Panc1 (cell line): Measurements from ENCODE around the gene TFEB. TPM values are rescaled to one million over a fixed set of nuclear protein-coding genes. Genes with fewer than 3 reads are reported as not detected.

ENCODE experiments used
- ATAC-seq: fragments of 200-7000 bp; cut with Tn5 transposase; 2 replicates; pipeline ENCODE4 v1.9.1; 2020; ENCODE audit warnings: mild to moderate bottlenecking, moderate library complexity
- BruUV-seq: library from RNA; stranded (reverse); fragments of 400-500 nt; replicated peaks from 2 replicates; lab custom pipeline; 2021; lab: Mats Ljungman, UMichigan
- CTCF ChIA-PET: fragments of 300-600 bp; sonication (Branson Sonifier 250); formaldehyde crosslinking; loops from one replicate; lab custom pipeline; 2022; ENCODE audit warnings: antibody characterized with exemption; lab: Charles Lee
- POLR2A ChIA-PET: fragments of 300-600 bp; sonication (Branson Sonifier 250); formaldehyde crosslinking; loops from one replicate; lab custom pipeline; 2022; ENCODE audit warnings: antibody characterized with exemption; lab: Charles Lee
- DNase-seq: peaks from one replicate; pipeline ENCODE4 v3.0.0-alpha.2; 2010; ENCODE audit warnings: low read depth, low spot score
- H3K27ac ChIP-seq: 2 replicates; pipeline ENCODE4 v1.5.1; 2011; ENCODE audit warnings: mild to moderate bottlenecking, low read length, inconsistent platforms
- H3K27me3 ChIP-seq: fragments of 200-500 bp; sonication (Bioruptor generic); 2 replicates; pipeline ENCODE4 v1.6.0; 2014; ENCODE audit warnings: low read length, inconsistent platforms; ENCODE audit not compliant: control insufficient read depth, insufficient read depth
- H3K36me3 ChIP-seq: fragments of 200-500 bp; sonication (Bioruptor generic); 2 replicates; pipeline ENCODE4 v1.5.1; 2014; ENCODE audit warnings: inconsistent platforms, mild to moderate bottlenecking, low read length, moderate library complexity; ENCODE audit not compliant: control insufficient read depth, insufficient read depth
- H3K4me1 ChIP-seq: 2 replicates; pipeline ENCODE4 v1.5.1; 2011; ENCODE audit warnings: inconsistent platforms, mild to moderate bottlenecking, low read length, moderate library complexity; ENCODE audit not compliant: control insufficient read depth, insufficient read depth
- H3K4me3 ChIP-seq, 2 experiments: 2 replicates each; pipeline ENCODE4 v1.5.1; 2011 to 2012; ENCODE audit warnings: low read depth in 2 of 2, low read length in 2 of 2, mild to moderate bottlenecking in 2 of 2, inconsistent platforms in 1 of 2, moderate library complexity in 1 of 2
- H3K9me3 ChIP-seq: fragments of 200-500 bp; sonication (Bioruptor generic); 2 replicates; pipeline ENCODE4 v1.5.1; 2014; ENCODE audit warnings: low read depth, mild to moderate bottlenecking, inconsistent platforms, low read length, moderate library complexity; ENCODE audit not compliant: control insufficient read depth, insufficient read depth
- POLR2AphosphoS5 ChIP-seq: IDR thresholded peaks from 2 replicates; pipeline ENCODE4 v1.6.1; 2012; ENCODE audit warnings: mild to moderate bottlenecking, low read depth, low read length, moderate library complexity
- REST ChIP-seq, 2 experiments: IDR thresholded peaks; 2 replicates each; pipeline ENCODE4 v1.6.1; 2011 to 2012; ENCODE audit warnings: low read depth in 2 of 2, control low read depth in 1 of 2, low read length in 1 of 2, mild to moderate bottlenecking in 1 of 2, moderate library complexity in 1 of 2; ENCODE audit not compliant: insufficient read depth in 1 of 2
- SIN3A ChIP-seq: IDR thresholded peaks from 2 replicates; pipeline ENCODE4 v1.6.1; 2012; ENCODE audit warnings: low read depth, mild to moderate bottlenecking, low read length, moderate library complexity, borderline replicate concordance; ENCODE audit not compliant: insufficient read depth
- TCF7L2 ChIP-seq: IDR thresholded peaks from 2 replicates; pipeline ENCODE4 v1.6.1; 2011; ENCODE audit warnings: mild to moderate bottlenecking, low read depth, low read length, inconsistent platforms
- in situ Hi-C: cut with HindIII; loops from 2 replicates; pipeline ENCODE4 v1.10.0; 2016; ENCODE audit warnings: low sequenced_read_pairs, low pct_unique_long_range_greater_than_20kb
- intact Hi-C: fragments of 100-400 bp; cut with micrococcal nuclease; formaldehyde crosslinking; loops from one replicate; pipeline ENCODE4 v1.10.0; 2022; ENCODE audit not compliant: unreplicated experiment
- total RNA-seq: library from RNA; stranded (reverse); gene quantifications from one replicate; pipeline ENCODE4 v1.2.1, GENCODE V29; 2021; ENCODE audit not compliant: unreplicated experiment
- TF ChIP-seq, protein P1 (sequence below): fragments of 450-650 bp; IDR thresholded peaks from 2 replicates; pipeline ENCODE4 v1.5.1; 2017; ENCODE audit warnings: mild to moderate bottlenecking

Gene TFEB
- total RNA-seq, 1 experiment from 2014 or later: 13.3 TPM

DNA sequence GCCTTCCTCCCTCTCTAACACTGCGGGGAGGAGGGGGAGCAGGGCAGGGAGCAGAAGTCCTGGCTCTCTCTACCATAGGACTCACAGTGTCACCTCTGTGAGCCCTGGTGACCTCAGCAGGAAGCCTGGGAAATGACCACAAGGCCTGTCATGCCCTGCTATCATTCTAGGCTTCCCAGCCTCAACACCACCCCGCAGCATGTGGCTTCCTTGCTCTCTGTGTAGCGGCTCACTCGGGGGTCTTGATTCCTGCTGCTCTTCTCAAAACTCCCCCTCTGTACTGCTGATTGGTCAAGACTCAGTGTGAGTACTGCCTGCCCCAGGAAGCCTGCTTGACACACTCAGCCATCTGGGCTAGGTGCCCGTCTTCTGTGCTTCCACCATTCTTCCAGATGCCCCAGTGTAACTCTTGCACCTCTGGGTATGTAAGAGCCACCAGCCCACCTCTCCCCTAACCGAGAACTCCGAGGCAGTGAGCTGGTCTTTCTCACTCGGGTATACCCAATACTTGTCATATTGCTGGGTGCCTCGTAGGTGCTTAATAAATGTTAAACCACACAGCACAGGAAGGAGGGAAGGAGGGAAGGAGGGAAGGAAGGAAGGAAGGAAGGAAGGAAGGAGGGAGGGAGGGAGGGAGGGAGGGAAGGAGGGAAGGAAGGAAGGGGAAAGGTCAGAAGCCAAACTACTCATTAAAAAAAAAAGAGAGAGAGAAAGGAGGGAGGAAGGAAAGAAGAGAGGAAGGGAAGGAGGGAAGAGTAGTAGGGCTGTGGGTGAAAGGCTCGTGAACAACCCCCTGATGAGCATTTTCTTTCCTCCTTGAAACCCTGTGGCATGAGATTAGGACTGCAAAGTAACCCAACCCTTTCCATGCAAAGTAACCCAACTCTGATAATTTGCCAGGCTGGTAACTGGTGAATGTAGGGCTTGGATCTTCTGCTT is 92.2 kb downstream of the TFEB start:
- BruUV-seq: no TSS peak
- ChIA-PET CTCF (interaction anchor here (0.6 kb wide), 1 partner anchor 136 kb away, joined by 3 read pairs; the partner anchor contains the start of gene FRS3), POLR2A (no interaction called here)
- TF ChIP-seq POLR2AphosphoS5: no peak
- no peak for TF ChIP-seq TCF7L2
- no peak for TF ChIP-seq REST (IDR thresholded peaks at IDR 0.05; ENCODE audit: insufficient read depth in 1 of 2, low read depth in 2 of 2, low read length in 1 of 2)
- TF ChIP-seq, protein P1, sequence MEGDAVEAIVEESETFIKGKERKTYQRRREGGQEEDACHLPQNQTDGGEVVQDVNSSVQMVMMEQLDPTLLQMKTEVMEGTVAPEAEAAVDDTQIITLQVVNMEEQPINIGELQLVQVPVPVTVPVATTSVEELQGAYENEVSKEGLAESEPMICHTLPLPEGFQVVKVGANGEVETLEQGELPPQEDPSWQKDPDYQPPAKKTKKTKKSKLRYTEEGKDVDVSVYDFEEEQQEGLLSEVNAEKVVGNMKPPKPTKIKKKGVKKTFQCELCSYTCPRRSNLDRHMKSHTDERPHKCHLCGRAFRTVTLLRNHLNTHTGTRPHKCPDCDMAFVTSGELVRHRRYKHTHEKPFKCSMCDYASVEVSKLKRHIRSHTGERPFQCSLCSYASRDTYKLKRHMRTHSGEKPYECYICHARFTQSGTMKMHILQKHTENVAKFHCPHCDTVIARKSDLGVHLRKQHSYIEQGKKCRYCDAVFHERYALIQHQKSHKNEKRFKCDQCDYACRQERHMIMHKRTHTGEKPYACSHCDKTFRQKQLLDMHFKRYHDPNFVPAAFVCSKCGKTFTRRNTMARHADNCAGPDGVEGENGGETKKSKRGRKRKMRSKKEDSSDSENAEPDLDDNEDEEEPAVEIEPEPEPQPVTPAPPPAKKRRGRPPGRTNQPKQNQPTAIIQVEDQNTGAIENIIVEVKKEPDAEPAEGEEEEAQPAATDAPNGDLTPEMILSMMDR: no peak
- no peak for TF ChIP-seq SIN3A
- Histone ChIP-seq H3K4me3 (no peak overlapping the region), H3K4me1 (peaks cover 3% of the 10 kb centered on the region; the same call in 1 of the 2 replicates), H3K36me3 (no peaks in the 10 kb centered on the region), H3K27ac (no peak overlapping the region), H3K9me3 (no peaks in the 10 kb centered on the region), H3K27me3 (no peaks in the 10 kb centered on the region)
- no peak for ATAC-seq
- intact Hi-C loops (no loop called here), in situ Hi-C loops (no loop called here)
- no peak for DNase-seq

- intact Hi-C loops: no loop called here
- ATAC-seq: no peak
- no TSS peak for BruUV-seq
Observed at GRCh38 chr6:41642090-41642959, 93.1 kb downstream of the TFEB start.

More at GRCh38 chr6:41642090-41642959, 93.1 kb downstream of the TFEB start:
- H3K36me3 ChIP-seq: peaks cover 3% of the 10 kb centered on the region; the same call in 1 of the 2 replicates
- no peak for TF ChIP-seq REST (IDR thresholded peaks at IDR 0.05; ENCODE audit: insufficient read depth in 1 of 2, low read depth in 2 of 2, low read length in 1 of 2)
- TF ChIP-seq SIN3A: no peak
- TF ChIP-seq, protein P1: no peak
- TF ChIP-seq POLR2AphosphoS5: no peak
- no peak for TF ChIP-seq TCF7L2
- in situ Hi-C loops: no loop called here
- ChIA-PET CTCF (interaction anchor here (0.5 kb wide), 1 partner anchor 290 kb away, joined by 3 read pairs; no protein-coding TSS in a partner anchor), POLR2A (no interaction called here)
- H3K4me3 ChIP-seq: no peak overlapping the region
- no peaks in the 10 kb centered on the region for H3K9me3 ChIP-seq
- DNase-seq: no peak
- no peak overlapping the region for H3K27ac ChIP-seq
- peaks cover 3% of the 10 kb centered on the region; the same call in 1 of the 2 replicates for H3K4me1 ChIP-seq
- no peaks in the 10 kb centered on the region; the same call in 1 of the 2 replicates for H3K27me3 ChIP-seq
